Purkinje cell (primary cell): ENCODE measurements around the gene NELFA. TPM values are rescaled to one million over a fixed set of nuclear protein-coding genes. Genes with fewer than 3 reads are reported as not detected.

Experiments
- polyA plus RNA-seq: library from polyadenylated mRNA; unstranded; fragments of >200 nt; fragmentation: Nextera tagmentation; gene quantifications from 2 replicates; pipeline ENCODE4 v1.2.1, GENCODE V29; 2014

The NELFA gene
- polyA plus RNA-seq = 3.6 and 4.1 TPM in 2 replicates

DNA sequence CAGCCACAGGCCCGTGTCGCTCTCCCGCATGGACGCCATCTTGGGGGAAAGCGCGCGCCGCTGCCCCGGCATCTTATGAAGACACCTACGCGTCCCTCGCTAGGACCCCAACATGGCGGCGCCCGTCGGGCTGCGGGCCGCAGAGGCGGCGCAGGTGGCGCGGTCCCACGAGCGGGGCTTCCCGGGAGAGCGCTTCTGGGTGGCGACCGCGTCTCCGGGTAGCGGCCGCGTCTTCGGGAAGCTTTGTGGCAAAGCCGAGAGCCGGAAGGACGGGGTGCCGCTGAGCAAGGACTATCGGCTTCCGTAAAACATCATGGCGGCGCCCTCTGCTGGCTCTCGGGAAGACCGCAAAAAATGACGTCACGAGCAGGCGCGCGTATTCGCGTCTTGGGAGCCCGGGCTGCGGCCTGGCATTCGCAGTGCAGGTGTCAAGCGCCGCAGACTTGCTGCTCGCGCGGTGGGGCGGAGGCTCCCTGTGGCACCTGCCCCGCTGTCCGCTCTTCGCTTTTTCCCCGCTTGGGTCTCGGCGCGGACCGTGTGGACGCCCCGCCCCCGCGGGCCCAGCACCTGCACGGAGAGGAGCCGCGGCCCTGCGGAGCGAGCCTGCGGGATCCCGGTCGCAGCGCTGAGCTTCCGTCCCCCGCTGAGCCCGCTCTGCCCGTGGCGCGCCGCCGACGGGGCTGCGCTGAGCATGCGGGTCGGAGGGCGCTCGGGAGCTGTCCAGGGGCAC, at the start of gene NELFA:
NELFA (minus strand) TSS at position 54 of the 730 bp plus-strand sequence; CDS start at position 39, 15 bp downstream.

Other genes with a start within 250 kb of the NELFA start
- gene FGFR3, start 215.7 kb downstream of the NELFA start, polyA plus RNA-seq = 1.1 and 2.1 TPM in 2 replicates
- 5.6 and 9.3 TPM in 2 replicates for gene LETM1, start 152.8 kb downstream of the NELFA start, polyA plus RNA-seq
- gene NSD2, start 137.6 kb downstream of the NELFA start, polyA plus RNA-seq = 12.5 and 12.9 TPM in 2 replicates
- gene NAT8L, start 50.4 kb upstream of the NELFA start, polyA plus RNA-seq = 3.7 and 6.3 TPM in 2 replicates
- gene HAUS3, start 233.1 kb upstream of the NELFA start, polyA plus RNA-seq = 4.7 and 6.1 TPM in 2 replicates
- 2.8 and 9.1 TPM in 2 replicates for gene POLN, start 233.1 kb upstream of the NELFA start, polyA plus RNA-seq